Fibroblast of peridontal ligament (primary cell): Measurements from ENCODE around the gene STING1.
"Not testable (repeated sequence)": the region's sequence is repeated elsewhere in the genome, so short reads cannot be mapped to it uniquely, and the experiment has no call there.

Experiments
- DNase-seq: peaks from one replicate; pipeline ENCODE4 v3.0.0-alpha.2; 2010; ENCODE audit errors: extremely low read depth

Gene STING1

GRCh38 chr5:139482050-139482889 lies at the start of gene STING1:
TSS of gene STING1 (minus strand) at chr5:139482758. CDS start at chr5:139481704, 1,054 bp downstream.
- DNase-seq = peak; percentile 98

- no peak for DNase-seq
Observed at GRCh38 chr5:139531772-139532169, 49.2 kb upstream of the STING1 start.

- DNase-seq = not testable (repeated sequence)
Observed at GRCh38 chr5:139530079-139530478, 47.5 kb upstream of the STING1 start.

- not testable (repeated sequence) for DNase-seq
Observed at GRCh38 chr5:139528695-139529094, 46.1 kb upstream of the STING1 start.

GRCh38 chr5:139527896-139528467 lies 45.4 kb upstream of the STING1 start:
- DNase-seq = not testable (repeated sequence)

GRCh38 chr5:139527090-139527470 lies 44.5 kb upstream of the STING1 start:
- DNase-seq = not testable (repeated sequence)

GRCh38 chr5:139526309-139527089 lies 43.9 kb upstream of the STING1 start:
- DNase-seq = not testable (repeated sequence)

GRCh38 chr5:139525586-139526308 lies 43.2 kb upstream of the STING1 start:
- DNase-seq = not testable (repeated sequence)

GRCh38 chr5:139524940-139525585 lies 42.5 kb upstream of the STING1 start:
- DNase-seq = no peak

GRCh38 chr5:139524446-139524845 lies 41.9 kb upstream of the STING1 start:
- no peak for DNase-seq

GRCh38 chr5:139523635-139524445 lies 41.3 kb upstream of the STING1 start:
- no peak for DNase-seq

GRCh38 chr5:139517683-139518564 lies 35.4 kb upstream of the STING1 start:
- peak; percentile 79 for DNase-seq

- no peak for DNase-seq
Observed at GRCh38 chr5:139514486-139514856, 31.9 kb upstream of the STING1 start.

- DNase-seq = no peak
Observed at GRCh38 chr5:139513852-139514485, 31.4 kb upstream of the STING1 start.

GRCh38 chr5:139513434-139513833 lies 30.9 kb upstream of the STING1 start:
- peak; percentile 77 for DNase-seq

- no peak for DNase-seq
Observed at GRCh38 chr5:139512786-139513390, 30.3 kb upstream of the STING1 start.

GRCh38 chr5:139504722-139505121 lies 22.2 kb upstream of the STING1 start:
- DNase-seq = not testable (repeated sequence)

GRCh38 chr5:139503879-139504278 lies 21.3 kb upstream of the STING1 start:
- DNase-seq = not testable (repeated sequence)
